ENCODE measurements around the gene DGKI. TPM values are rescaled to one million over a fixed set of nuclear protein-coding genes. Genes with fewer than 3 reads are reported as not detected.

Gene DGKI
- total RNA-seq, 1 donor from 2014 or later: 2.2 TPM

- TF ChIP-seq CTCF (conservative IDR thresholded peaks at IDR 0.05): no peak
- H3K4me3 Mint-ChIP-seq: no peak overlapping the region
- H3K36me3 Mint-ChIP-seq (ENCODE audit: low read depth): peaks cover 8% of the 10 kb centered on the region
- no peak for DNase-seq (ENCODE audit: low read depth, low spot score)
- peaks cover 8% of the 10 kb centered on the region for H3K4me1 Mint-ChIP-seq
- no peak overlapping the region for H3K27ac Mint-ChIP-seq (ENCODE audit: unreplicated experiment)
- H3K27me3 Mint-ChIP-seq (ENCODE audit: low read depth): no peaks in the 10 kb centered on the region
- H3K9me3 Mint-ChIP-seq: peaks cover 13% of the 10 kb centered on the region
Observed at GRCh38 chr7:137743021-137743420, 103.8 kb downstream of the DGKI start.

GRCh38 chr7:137742051-137742450, 104.7 kb downstream of the DGKI start:
- peaks cover 13% of the 10 kb centered on the region for H3K9me3 Mint-ChIP-seq
- H3K4me3 Mint-ChIP-seq: no peak overlapping the region
- peaks cover 8% of the 10 kb centered on the region for H3K36me3 Mint-ChIP-seq (ENCODE audit: low read depth)
- H3K27me3 Mint-ChIP-seq (ENCODE audit: low read depth): no peaks in the 10 kb centered on the region
- peaks cover under 1% of the 10 kb centered on the region for H3K4me1 Mint-ChIP-seq
- no peak overlapping the region for H3K27ac Mint-ChIP-seq (ENCODE audit: unreplicated experiment)
- TF ChIP-seq CTCF (conservative IDR thresholded peaks at IDR 0.05): no peak
- no peak for DNase-seq (ENCODE audit: low read depth, low spot score)

GRCh38 chr7:137741443-137741842, 105.3 kb downstream of the DGKI start:
- Mint-ChIP-seq H3K9me3 (peaks cover 13% of the 10 kb centered on the region), H3K27me3 (ENCODE audit: low read depth) (no peaks in the 10 kb centered on the region), H3K4me3 (no peak overlapping the region), H3K4me1 (no peaks in the 10 kb centered on the region), H3K27ac (ENCODE audit: unreplicated experiment) (no peak overlapping the region), H3K36me3 (ENCODE audit: low read depth) (peaks cover 8% of the 10 kb centered on the region)
- no peak for DNase-seq (ENCODE audit: low read depth, low spot score)
- no peak for TF ChIP-seq CTCF (conservative IDR thresholded peaks at IDR 0.05)

GRCh38 chr7:137734221-137734620, 112.6 kb downstream of the DGKI start:
- no peaks in the 10 kb centered on the region for H3K36me3 Mint-ChIP-seq (ENCODE audit: low read depth)
- no peak overlapping the region for H3K4me3 Mint-ChIP-seq
- H3K4me1 Mint-ChIP-seq: no peaks in the 10 kb centered on the region
- H3K27me3 Mint-ChIP-seq (ENCODE audit: low read depth): no peaks in the 10 kb centered on the region
- no peaks in the 10 kb centered on the region for H3K9me3 Mint-ChIP-seq
- H3K27ac Mint-ChIP-seq (ENCODE audit: unreplicated experiment): no peak overlapping the region
- TF ChIP-seq CTCF (conservative IDR thresholded peaks at IDR 0.05): no peak
- no peak for DNase-seq (ENCODE audit: low read depth, low spot score)

- H3K9me3 Mint-ChIP-seq: no peaks in the 10 kb centered on the region
- no peak overlapping the region for H3K27ac Mint-ChIP-seq (ENCODE audit: unreplicated experiment)
- no peaks in the 10 kb centered on the region for H3K27me3 Mint-ChIP-seq (ENCODE audit: low read depth)
- H3K36me3 Mint-ChIP-seq (ENCODE audit: low read depth): no peaks in the 10 kb centered on the region
- TF ChIP-seq CTCF (conservative IDR thresholded peaks at IDR 0.05): no peak
- no peak overlapping the region for H3K4me3 Mint-ChIP-seq
- H3K4me1 Mint-ChIP-seq: no peaks in the 10 kb centered on the region
- DNase-seq (ENCODE audit: low read depth, low spot score): no peak
Observed at GRCh38 chr7:137732168-137732567, 114.6 kb downstream of the DGKI start.

- H3K4me3 Mint-ChIP-seq: no peak overlapping the region
- no peaks in the 10 kb centered on the region for H3K4me1 Mint-ChIP-seq
- H3K27ac Mint-ChIP-seq (ENCODE audit: unreplicated experiment): no peak overlapping the region
- DNase-seq (ENCODE audit: low read depth, low spot score): no peak
- no peaks in the 10 kb centered on the region for H3K36me3 Mint-ChIP-seq (ENCODE audit: low read depth)
- H3K9me3 Mint-ChIP-seq: no peaks in the 10 kb centered on the region
- H3K27me3 Mint-ChIP-seq (ENCODE audit: low read depth): no peaks in the 10 kb centered on the region
- TF ChIP-seq CTCF (conservative IDR thresholded peaks at IDR 0.05): no peak
Observed at GRCh38 chr7:137731436-137731835, 115.3 kb downstream of the DGKI start.

All from neural crest cell (in vitro differentiated cells).